ENCODE measurements around the gene METTL18.

METTL18 gene

DNA sequence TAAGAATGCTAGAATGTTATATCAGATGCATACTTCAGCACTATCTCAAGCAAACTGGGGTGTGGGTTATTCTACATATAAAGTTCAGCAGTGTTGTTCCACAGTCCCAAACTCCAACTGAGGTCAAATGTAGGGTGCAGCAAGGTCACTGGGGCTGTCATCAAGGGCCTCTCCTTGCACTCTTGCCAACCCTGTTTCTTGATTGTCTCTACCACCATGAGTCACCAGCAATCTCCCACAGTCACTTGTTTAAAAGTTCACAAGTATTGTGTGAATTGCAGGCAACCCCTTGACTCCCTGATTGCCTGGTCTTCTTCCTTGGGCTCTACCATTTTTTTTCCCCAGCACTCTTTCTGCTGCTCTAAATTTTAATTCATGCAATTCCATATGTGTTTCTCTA is 10.6 kb downstream of the METTL18 start:
- DNase-seq: no peak

DNA sequence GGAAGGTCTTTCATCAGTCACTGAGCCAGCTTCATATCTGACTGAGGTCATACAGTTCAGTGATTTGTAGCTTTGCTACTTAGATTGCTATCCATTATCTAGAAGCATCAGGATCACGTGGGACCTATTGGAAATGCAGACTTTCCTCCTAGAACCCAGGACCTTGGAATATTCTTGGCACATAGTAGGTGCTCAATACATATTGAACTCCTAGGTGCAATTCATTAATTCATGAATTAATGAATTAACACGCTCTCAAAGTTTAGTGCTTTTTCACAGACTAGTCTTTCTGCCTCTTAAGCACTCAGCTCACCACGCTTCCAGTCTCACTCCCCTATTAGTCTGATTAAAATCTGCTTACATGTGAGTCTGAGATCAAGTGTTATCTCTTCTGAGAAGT is 12.1 kb downstream of the METTL18 start:
- no peak for DNase-seq

DNA sequence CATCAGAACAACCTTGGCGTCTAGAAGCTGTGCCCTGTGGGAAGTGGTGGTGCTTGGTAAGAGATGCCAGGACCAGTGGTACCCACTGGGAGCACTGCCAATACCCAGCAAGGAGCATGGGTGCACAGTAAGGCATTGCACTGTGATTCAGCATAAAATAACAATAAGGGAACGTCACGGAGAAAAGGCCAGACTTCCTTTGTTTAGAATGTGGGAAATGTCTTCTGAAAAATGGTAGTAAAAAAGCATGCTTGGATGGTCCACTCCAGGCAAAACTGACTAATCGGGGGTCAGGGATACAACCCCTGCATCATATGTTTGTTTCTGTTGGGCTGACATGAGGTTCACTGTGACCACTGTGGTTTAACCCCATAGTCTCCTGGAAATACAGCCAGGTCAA is 14.7 kb downstream of the METTL18 start:
- DNase-seq: no peak

DNA sequence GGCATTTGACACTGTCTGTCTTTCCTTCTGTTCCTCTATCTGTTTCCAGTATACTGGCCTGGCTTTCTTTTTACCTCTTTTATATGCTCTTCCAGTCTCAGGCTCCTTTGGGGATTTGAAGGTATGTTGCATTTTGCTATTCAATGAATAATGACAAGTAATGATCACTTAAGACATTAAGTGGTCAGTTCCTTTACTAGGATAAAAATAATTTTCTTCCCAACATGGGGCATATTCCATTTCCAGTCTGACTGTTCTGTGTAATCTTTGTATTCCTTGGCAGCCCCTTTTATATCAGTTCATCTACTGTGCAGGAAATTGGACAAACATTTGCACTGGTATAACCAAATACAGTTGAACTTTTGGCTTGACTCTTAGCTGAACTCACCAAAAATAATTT is 15.6 kb downstream of the METTL18 start:
- DNase-seq: no peak

DNA sequence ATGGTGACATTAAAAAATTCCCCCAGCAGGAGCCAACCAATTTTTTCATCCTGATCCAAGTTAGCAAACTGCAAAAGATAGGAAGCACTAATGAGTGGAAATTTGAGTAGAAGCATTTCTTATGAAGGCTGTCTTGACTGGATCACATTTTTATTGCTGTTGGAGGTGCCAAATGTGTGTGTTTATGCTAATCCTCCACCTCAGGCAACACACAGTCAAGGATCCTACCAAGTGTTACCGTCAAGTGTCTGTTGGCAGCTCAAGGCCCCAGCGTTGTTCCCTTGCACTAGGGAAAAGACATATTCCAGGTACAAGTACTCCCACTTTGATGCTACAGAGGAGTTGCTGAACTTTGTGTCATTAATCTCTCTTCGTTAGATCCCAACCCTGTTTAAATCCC is 18.3 kb downstream of the METTL18 start:
- no peak for DNase-seq

DNA sequence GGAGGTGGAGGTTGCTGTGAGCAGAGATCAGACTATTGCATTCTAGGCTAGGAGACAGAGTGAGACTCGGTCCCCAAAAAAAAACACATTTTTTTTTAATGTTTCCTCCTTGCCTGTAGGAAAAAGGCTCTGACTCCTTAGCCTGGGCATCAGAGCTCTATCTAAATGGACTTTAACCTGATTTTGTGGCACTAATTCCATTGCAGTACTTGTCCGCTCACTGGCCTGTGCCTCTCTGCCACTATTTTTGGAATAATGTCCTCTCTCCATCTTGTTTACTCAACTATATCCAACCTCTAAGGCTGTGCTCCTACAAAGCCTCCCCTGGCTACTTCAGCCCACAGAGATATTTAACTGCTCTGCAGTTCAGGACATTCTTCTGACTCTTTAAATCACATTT is 26.5 kb downstream of the METTL18 start:
- no peak for DNase-seq

DNA sequence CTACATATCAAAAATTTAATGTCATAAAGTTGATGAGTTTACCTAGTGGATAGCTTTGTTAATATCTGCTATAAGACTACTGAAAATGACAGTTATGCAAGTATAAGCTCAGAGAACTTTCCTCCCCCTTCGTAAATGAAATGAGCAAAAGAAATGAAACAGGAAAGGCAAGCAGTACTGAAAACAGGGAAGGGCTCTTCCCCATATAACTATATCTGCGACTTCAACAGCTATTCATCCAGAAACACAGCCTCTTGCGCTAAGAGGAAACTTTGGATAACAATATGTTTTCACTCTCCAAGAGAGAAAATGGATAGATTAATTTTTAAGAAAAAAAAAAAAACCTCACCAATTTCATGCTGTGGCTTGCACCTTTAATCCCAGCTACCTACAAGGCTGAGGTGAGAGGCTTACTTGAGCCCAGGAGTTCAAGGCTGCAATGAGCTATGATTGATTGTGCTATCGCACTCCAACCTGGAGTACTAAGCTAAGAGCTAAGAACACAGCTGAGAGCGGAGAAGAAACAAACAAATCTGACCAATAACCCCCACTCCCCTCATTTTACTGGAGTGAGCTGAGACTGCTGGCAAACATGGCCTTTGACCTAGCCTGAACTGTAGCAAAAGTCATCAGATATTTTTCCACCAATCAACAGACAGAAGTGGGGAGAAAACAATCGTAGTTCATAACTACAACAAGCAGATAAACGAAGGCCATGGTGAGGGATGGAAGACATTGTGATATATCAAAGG is 29.0 kb downstream of the METTL18 start:
- no peak for DNase-seq

DNA sequence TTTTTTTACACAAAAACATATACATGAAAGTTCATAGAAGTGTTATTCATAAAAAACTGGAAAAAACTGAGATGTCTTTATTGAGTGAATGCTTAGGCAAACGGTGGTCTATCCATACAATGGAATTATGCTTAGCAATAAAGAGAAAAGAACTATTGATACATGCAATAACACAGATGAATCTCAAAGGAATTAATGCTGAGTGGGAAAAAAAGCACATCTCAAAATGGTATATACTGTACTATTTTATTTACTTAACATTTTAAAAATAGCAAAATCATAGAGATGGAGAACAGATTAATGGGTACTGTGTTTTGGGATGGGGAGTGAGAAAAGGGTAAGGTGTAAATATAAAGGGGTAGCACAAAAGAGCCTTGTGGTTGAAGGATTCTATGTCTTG is 29.8 kb downstream of the METTL18 start:
- DNase-seq: no peak

DNA sequence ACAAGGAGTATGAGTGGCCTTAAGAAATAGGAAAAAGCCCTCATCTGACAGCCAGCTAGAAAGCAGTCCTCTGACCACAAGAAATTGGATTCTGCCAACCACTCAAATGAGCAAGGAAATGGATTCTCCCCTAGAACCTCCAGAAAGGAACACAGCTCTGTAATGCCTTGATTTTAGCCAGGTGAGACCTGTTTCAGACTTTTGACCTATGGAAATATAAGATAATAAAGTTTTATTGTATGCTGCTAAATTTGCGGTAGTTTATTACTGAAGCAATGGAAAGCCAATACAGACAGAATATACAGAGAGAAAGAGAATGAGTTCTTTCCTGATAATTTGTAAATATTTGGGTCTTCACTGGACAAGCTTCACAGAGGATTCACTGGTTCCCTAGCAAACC is 32.0 kb downstream of the METTL18 start:
- DNase-seq: no peak

DNA sequence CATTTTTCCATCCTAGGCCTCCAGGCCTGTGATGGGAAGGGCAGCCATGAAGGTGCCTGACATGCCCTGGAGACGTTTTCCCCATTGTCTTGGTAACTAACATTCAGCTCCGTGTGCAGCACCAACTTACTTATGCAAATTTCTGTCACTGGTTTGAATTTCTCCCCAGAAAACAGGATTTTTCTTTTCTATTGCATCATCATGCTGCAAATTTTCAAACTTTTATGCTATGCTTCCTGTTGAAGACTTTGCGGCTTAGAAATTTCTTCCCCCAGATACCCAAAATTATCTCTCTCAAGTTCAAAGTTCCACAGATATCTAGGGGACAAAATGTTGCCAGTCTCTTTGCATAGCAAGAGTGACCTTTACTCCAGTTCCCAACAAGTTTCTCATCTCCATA is 35.7 kb downstream of the METTL18 start:
- DNase-seq: no peak

DNA sequence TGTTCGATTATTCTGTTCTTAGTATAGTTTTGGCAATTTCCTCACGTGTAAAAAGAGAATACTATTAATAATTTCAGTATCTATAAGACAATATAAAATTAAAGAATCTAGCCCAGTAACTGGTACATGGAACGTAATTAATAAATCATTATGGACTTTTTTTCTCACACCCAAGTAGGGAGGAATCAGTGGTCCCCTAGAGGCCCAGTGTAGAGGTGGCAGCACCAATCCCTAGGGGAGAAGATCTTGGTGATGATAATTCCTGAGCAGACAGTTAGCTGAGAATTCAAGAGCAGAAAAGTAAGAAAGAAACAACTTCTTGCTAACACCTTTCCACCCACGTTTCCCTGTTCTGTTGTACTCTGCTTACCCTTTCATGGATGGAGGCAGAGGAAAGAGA is 41.2 kb downstream of the METTL18 start:
- DNase-seq: no peak

DNA sequence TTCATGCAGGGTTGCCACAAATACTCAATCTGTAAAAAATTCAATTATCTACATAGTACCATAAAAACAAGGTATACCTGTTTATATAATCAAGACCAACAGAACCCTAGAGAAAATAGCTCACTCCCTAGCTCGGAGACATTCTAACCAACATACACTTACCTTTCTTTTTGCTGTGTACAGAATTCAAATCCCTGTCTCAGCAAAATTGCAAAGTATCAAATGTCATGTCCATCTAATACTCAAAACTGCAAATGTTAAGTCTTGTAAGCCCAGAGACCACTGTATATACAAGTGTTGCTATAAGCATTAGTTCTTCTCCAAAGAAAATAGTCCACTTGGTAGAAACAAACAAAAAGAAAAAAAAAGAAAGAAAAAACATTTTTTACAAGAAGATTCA is 44.7 kb downstream of the METTL18 start:
- no peak for DNase-seq

DNA sequence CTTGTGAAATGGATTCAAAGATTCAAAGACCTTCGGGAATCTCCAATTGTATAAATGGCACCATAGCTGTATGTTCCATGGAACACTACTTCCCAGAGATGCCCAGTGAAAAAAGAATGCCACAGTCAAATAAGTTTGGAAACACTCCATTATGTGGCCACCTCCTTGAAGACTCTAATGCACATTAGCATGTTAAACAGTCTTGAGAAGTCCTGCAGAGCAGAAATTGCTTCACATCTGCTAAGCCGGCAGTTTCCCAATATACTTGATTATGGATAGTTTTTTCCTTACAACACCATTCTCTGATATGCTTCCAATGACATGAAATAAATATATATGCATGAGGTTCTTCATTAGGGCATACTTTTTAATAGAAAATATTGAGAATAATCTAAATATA is 48.2 kb downstream of the METTL18 start:
- no peak for DNase-seq

DNA sequence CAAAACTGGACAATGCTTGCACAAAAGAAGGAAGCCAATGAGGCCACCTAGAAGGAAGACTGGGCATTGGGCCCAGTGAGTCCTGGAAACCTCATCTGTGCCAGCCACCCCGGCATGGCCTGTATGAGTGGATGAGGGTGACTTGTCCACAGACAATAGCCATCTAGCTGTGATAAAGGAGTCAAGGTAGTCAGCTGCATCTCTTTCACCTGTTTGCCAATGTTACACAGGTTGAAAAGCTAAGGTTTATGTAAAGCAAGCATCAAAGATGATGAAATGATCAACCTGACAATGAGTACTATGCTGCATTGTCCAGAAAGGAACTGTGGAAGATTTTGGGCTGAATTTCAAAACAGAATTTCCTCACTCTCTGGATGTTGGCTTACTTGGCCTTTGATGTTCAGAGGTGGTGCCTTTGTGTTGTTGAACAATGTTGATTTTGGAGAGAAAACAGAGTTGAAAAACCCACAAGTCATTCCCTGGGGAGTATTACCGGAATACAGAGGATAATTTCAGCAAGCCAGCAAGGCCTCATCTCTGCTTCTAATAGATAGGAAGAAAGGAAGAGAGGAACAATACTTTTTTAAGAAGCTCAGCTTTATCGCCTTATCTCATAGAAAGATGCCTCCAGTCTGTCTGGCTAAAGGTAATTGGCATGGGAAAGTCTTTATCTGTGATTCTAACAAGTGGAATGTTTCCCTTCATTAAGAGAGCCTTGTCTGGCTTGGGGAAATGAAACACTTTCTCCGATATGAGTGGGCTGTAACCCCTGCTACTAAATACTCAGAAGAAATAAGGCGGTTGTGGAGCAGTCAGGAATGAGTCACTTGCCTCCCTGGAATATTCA is 49.5 kb downstream of the METTL18 start:
- DNase-seq: no peak
